Mesothelial cell of epicardium (in vitro differentiated cells): ENCODE results near the gene UGT1A3. TPM values are rescaled to one million over a fixed set of nuclear protein-coding genes. Genes with fewer than 3 reads are reported as not detected.

Source experiments
- DNase-seq, 2 experiments: peaks; one replicate each; pipeline ENCODE4 v3.0.0; 2021; ENCODE audit warnings: low spot score in 2 of 2; ENCODE audit not compliant: unreplicated experiment in 2 of 2
- H3K27ac Mint-ChIP-seq: 2 replicates; pipeline ENCODE4 v1.8.0; 2021; ENCODE audit warnings: mixed read lengths
- H3K27me3 Mint-ChIP-seq: 2 replicates; pipeline ENCODE4 v1.8.0; 2021; ENCODE audit warnings: low read depth, mixed read lengths
- H3K36me3 Mint-ChIP-seq: 2 replicates; pipeline ENCODE4 v1.8.0; 2021; ENCODE audit warnings: mixed read lengths
- H3K4me1 Mint-ChIP-seq: 2 replicates; pipeline ENCODE4 v1.8.0; 2021; ENCODE audit warnings: mixed read lengths
- H3K4me3 Mint-ChIP-seq: 2 replicates; pipeline ENCODE4 v1.8.0; 2021; ENCODE audit warnings: mild to moderate bottlenecking, moderate library complexity, mixed read lengths
- H3K9me3 Mint-ChIP-seq: 2 replicates; pipeline ENCODE4 v1.8.0; 2021; ENCODE audit warnings: mixed read lengths
- CTCF ChIP-seq: fragments of 200-600 bp; sonication (generic); IDR thresholded peaks from one replicate; pipeline ENCODE4 v1.5.0; 2021; ENCODE audit warnings: antibody characterized with exemption; ENCODE audit not compliant: unreplicated experiment
- total RNA-seq: library from RNA; stranded (reverse); gene quantifications from 3 replicates; pipeline ENCODE4 v1.2.1, GENCODE V29; 2021

The UGT1A3 gene
- total RNA-seq, 1 donor from 2014 or later: not detected

- Mint-ChIP-seq H3K27ac (no peak overlapping the region), H3K36me3 (no peaks in the 10 kb centered on the region), H3K9me3 (no peaks in the 10 kb centered on the region), H3K4me1 (no peaks in the 10 kb centered on the region), H3K4me3 (no peak overlapping the region), H3K27me3 (peaks cover 33% of the 10 kb centered on the region)
- no peak for DNase-seq
- TF ChIP-seq CTCF: no peak
Observed at GRCh38 chr2:233764761-233765160, 35.9 kb downstream of the UGT1A3 start.

GRCh38 chr2:233766416-233766815, 37.6 kb downstream of the UGT1A3 start:
- no peaks in the 10 kb centered on the region for H3K9me3 Mint-ChIP-seq
- TF ChIP-seq CTCF: no peak
- H3K27ac Mint-ChIP-seq: no peak overlapping the region
- no peaks in the 10 kb centered on the region for H3K36me3 Mint-ChIP-seq
- no peaks in the 10 kb centered on the region for H3K4me1 Mint-ChIP-seq
- no peak for DNase-seq
- H3K4me3 Mint-ChIP-seq: no peak overlapping the region
- peaks cover 36% of the 10 kb centered on the region for H3K27me3 Mint-ChIP-seq

- no peaks in the 10 kb centered on the region for H3K9me3 Mint-ChIP-seq
- H3K27me3 Mint-ChIP-seq: peaks cover 30% of the 10 kb centered on the region
- no peak for TF ChIP-seq CTCF
- no peaks in the 10 kb centered on the region for H3K36me3 Mint-ChIP-seq
- no peak for DNase-seq
- H3K4me1 Mint-ChIP-seq: no peaks in the 10 kb centered on the region
- H3K4me3 Mint-ChIP-seq: no peak overlapping the region
- H3K27ac Mint-ChIP-seq: no peak overlapping the region
Observed at GRCh38 chr2:233768076-233768475, 39.2 kb downstream of the UGT1A3 start.

- Mint-ChIP-seq H3K27ac (no peak overlapping the region), H3K36me3 (no peaks in the 10 kb centered on the region), H3K4me1 (no peaks in the 10 kb centered on the region), H3K4me3 (no peak overlapping the region), H3K27me3 (peaks cover 18% of the 10 kb centered on the region), H3K9me3 (no peaks in the 10 kb centered on the region)
- no peak for TF ChIP-seq CTCF
- no peak for DNase-seq
Observed at GRCh38 chr2:233769260-233769659, 40.4 kb downstream of the UGT1A3 start.

GRCh38 chr2:233772153-233772552, 43.3 kb downstream of the UGT1A3 start:
- DNase-seq: no peak
- Mint-ChIP-seq H3K4me3 (no peak overlapping the region), H3K27ac (no peak overlapping the region), H3K27me3 (peaks cover 10% of the 10 kb centered on the region), H3K9me3 (peaks cover 11% of the 10 kb centered on the region), H3K4me1 (no peaks in the 10 kb centered on the region), H3K36me3 (no peaks in the 10 kb centered on the region)
- no peak for TF ChIP-seq CTCF

- DNase-seq: no peak
- H3K4me1 Mint-ChIP-seq: no peaks in the 10 kb centered on the region
- no peak overlapping the region for H3K27ac Mint-ChIP-seq
Observed at GRCh38 chr2:233772583-233772982, 43.7 kb downstream of the UGT1A3 start.

More at GRCh38 chr2:233772583-233772982, 43.7 kb downstream of the UGT1A3 start:
- peaks cover 9% of the 10 kb centered on the region for H3K27me3 Mint-ChIP-seq
- H3K4me3 Mint-ChIP-seq: no peak overlapping the region
- H3K9me3 Mint-ChIP-seq: peaks cover 15% of the 10 kb centered on the region
- H3K36me3 Mint-ChIP-seq: no peaks in the 10 kb centered on the region
- no peak for TF ChIP-seq CTCF
